BE2C (cell line): Measurements from ENCODE around the gene AGAP2.

Experiments
- DNase-seq: peaks from one replicate; pipeline ENCODE4 v3.0.0-alpha.2; 2020
- H3K27me3 ChIP-seq: fragments of 250-450 bp; sonication (Bioruptor Pico); 2 replicates; pipeline ENCODE4 v1.5.1; 2020; ENCODE audit warnings: mild to moderate bottlenecking
- H3K36me3 ChIP-seq: fragments of 250-450 bp; sonication (Bioruptor Pico); 2 replicates; pipeline ENCODE4 v1.5.1; 2020; ENCODE audit warnings: mild to moderate bottlenecking
- H3K4me1 ChIP-seq: fragments of 250-450 bp; sonication (Bioruptor Pico); 2 replicates; pipeline ENCODE4 v1.5.1; 2020
- H3K4me3 ChIP-seq: 2 replicates; pipeline ENCODE4 v1.5.1; 2011; ENCODE audit warnings: low read depth, low read length
- H3K9me3 ChIP-seq: fragments of 250-450 bp; sonication (Bioruptor Pico); 2 replicates; pipeline ENCODE4 v1.5.1; 2020
- TF ChIP-seq, protein P1 (sequence below): IDR thresholded peaks from 2 replicates; pipeline ENCODE4 v1.5.1; 2012; ENCODE audit warnings: mild to moderate bottlenecking, low read depth, low read length

Gene AGAP2

DNA sequence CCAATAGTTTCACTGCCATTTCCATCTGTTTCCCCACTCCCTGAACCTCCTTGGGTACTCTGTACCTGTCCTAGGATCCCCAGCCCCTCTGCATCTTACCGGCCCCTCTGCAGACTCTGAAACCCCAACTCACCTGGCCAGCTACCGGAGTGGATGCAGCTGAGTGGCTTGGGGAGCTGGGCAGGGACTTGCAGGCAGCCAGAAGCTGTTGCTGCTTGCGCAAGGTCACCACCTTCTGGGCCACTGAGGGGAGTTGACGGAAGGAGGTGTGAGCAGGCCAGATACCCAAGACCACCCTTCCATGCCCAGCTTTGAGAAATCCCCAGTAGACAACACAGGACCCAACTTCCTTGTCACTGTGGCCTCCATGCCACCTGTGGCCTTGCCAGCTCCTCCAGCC, 6.3 kb downstream of the AGAP2 start:
- Histone ChIP-seq H3K36me3 (no peaks in the 10 kb centered on the region), H3K27me3 (peaks cover 27% of the 10 kb centered on the region)
- TF ChIP-seq, protein P1, sequence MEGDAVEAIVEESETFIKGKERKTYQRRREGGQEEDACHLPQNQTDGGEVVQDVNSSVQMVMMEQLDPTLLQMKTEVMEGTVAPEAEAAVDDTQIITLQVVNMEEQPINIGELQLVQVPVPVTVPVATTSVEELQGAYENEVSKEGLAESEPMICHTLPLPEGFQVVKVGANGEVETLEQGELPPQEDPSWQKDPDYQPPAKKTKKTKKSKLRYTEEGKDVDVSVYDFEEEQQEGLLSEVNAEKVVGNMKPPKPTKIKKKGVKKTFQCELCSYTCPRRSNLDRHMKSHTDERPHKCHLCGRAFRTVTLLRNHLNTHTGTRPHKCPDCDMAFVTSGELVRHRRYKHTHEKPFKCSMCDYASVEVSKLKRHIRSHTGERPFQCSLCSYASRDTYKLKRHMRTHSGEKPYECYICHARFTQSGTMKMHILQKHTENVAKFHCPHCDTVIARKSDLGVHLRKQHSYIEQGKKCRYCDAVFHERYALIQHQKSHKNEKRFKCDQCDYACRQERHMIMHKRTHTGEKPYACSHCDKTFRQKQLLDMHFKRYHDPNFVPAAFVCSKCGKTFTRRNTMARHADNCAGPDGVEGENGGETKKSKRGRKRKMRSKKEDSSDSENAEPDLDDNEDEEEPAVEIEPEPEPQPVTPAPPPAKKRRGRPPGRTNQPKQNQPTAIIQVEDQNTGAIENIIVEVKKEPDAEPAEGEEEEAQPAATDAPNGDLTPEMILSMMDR: no peak

DNA sequence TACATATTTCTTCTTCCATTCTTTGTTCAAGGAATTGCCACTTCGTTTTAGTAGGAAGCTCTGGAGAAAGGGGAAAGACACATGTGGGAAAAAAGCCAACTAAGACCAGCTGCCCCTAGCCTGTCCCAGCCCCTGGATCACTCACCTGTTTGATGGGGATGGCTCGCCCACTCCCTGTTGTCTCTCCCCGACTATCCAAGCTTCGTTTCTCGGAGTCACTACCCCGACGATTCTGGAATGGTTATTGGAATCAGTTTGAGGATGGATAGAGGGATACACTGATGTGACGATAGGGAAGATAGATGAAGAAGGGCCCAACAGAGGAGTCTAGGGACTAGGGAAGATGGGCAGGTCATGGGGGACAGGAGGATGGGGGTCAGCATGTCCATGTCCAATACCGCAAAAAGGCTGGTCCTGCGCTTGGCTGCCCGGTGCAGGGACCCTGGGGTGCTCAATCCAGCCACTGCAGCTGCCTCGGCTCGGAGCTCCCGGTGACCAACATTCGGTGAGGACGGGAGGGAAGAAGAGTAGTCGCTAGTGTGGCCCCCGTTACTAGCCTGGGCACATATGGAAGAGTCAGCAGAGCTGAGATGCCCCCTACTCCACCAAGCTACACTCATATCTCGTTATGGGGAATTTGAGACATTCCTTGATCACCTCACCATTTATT, 7.0 kb downstream of the AGAP2 start:
- TF ChIP-seq, protein P1: no peak
- H3K4me3 ChIP-seq: no peak overlapping the region

More for the DNA sequence above, 6.3 kb downstream of the AGAP2 start:
- peak; percentile 2 for DNase-seq
- H3K4me1 ChIP-seq: no peaks in the 10 kb centered on the region; the same call in 1 of the 2 replicates
- no peaks in the 10 kb centered on the region for H3K9me3 ChIP-seq
- no peak overlapping the region for H3K4me3 ChIP-seq

DNA sequence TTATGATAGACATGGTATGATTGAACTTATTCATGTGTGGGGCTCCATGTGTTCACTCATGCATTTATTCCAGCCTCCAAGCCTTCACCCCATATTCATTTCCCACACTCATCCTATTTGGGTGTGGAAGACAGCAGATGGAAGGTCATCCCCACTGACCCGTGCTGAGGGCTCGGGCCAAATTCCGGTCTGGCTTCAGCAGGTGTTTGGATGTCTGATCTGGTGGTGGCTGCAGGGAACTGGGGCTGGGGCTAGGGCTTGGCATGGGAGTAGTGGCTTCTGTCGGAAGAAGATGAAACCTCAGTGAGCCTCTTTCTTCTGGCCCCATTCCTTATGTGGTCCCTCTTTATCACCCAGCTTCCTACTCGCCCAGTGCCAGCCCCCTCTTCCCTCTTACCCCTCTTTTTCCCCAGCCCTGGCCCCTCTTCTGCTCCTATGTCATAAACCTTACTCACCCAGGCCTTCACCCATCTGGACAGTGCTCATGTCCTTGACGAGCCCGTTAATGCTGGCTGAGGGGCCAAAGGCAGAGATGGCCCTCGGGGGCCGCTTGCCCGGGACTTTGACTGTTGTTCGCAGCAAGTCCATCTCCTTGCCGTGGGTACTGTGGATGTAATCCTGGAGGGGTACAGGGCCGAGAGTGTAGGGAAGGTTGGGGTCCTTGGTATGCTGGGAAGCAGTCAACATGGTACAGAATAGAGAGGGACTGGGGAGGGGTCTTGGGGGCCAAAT, 8.0 kb downstream of the AGAP2 start:
- no peaks in the 10 kb centered on the region for H3K36me3 ChIP-seq
- H3K4me3 ChIP-seq: no peak overlapping the region
- peaks cover 2% of the 10 kb centered on the region; the same call in 1 of the 2 replicates for H3K4me1 ChIP-seq
- no peak for DNase-seq
- TF ChIP-seq, protein P1: no peak
- H3K9me3 ChIP-seq: no peaks in the 10 kb centered on the region
- H3K27me3 ChIP-seq: peaks cover 10% of the 10 kb centered on the region

More for the DNA sequence above, 7.0 kb downstream of the AGAP2 start:
- Histone ChIP-seq H3K36me3 (no peaks in the 10 kb centered on the region), H3K4me1 (no peaks in the 10 kb centered on the region; the same call in 1 of the 2 replicates), H3K27me3 (peaks cover 20% of the 10 kb centered on the region), H3K9me3 (no peaks in the 10 kb centered on the region)
- DNase-seq: peak; percentile 2

- Histone ChIP-seq H3K27me3 (no peaks in the 10 kb centered on the region; the same call in 1 of the 2 replicates), H3K4me1 (peaks cover 2% of the 10 kb centered on the region; the same call in 1 of the 2 replicates), H3K36me3 (no peaks in the 10 kb centered on the region), H3K9me3 (no peaks in the 10 kb centered on the region), H3K4me3 (no peak overlapping the region)
- TF ChIP-seq, protein P1: no peak
- no peak for DNase-seq
These were observed 9.2 kb downstream of the AGAP2 start for GRCh38 chr12:57729321-57729844.

DNA sequence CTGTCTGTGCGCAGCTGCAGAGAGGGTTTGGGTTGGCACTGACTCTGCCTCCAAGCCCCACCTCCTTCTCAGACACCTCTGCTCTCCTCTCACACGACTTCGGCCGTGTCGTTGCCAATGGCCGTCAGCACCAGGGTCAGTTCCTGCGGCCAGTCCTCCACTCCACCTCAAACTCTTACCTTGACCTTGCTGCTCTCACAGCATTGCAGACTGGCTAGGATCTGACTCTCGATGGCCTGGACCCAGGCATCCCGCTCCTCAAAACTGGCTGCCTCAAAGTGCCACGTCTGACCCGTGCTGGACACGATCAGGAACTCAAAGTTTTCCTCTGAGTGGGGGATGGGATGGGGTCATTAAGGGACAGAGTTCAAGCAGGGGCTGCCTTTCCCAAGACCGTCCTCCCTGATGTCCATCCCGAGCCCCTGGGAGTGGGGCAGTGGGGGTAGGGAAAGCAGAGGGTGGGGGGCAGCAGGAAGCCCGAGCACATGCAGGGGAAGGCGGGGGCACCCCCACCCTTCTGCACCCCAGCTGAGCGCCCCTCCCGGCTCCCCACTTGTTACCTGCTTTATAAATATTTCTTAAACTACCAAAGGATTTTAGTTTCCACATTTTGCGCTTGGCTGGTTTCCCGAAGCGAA, 10.7 kb downstream of the AGAP2 start:
- Histone ChIP-seq H3K4me1 (peaks cover 2% of the 10 kb centered on the region; the same call in 1 of the 2 replicates), H3K36me3 (no peaks in the 10 kb centered on the region), H3K4me3 (no peak overlapping the region), H3K27me3 (no peaks in the 10 kb centered on the region), H3K9me3 (no peaks in the 10 kb centered on the region)
- TF ChIP-seq, protein P1: no peak
- no peak for DNase-seq
